ENCODE results near the gene TMSB10. TPM values are rescaled to one million over a fixed set of nuclear protein-coding genes. Genes with fewer than 3 reads are reported as not detected.
A peak's percentile ranks its signal among the peaks of the same experiment; 100 is the strongest.

The TMSB10 gene
- total RNA-seq: 1,000 to 10,000 TPM; 1,969 to 2,001 TPM
- 4,551 TPM for polyA plus RNA-seq (2013, experiment 1 of 2)
- 3,327 TPM for polyA plus RNA-seq (2013, experiment 2 of 2)
- 311 to 1,540 (median 553) reads per million in 172 experiments for total RNA-seq

- Mint-ChIP-seq H3K27ac (peak within 1 kb of the TSS; percentile 93), H3K4me1 (ENCODE audit: low read depth) (peaks cover 76% of the 10 kb centered on the region), H3K27me3 (no peaks in the 10 kb centered on the region), H3K9me3 (peaks cover 18% of the 10 kb centered on the region), H3K36me3 (ENCODE audit: low read depth) (peaks cover 32% of the 10 kb centered on the region), H3K4me3 (peak within 1 kb of the TSS; percentile 98)
- ChIA-PET POLR2A (interaction anchor here (0.6 to 6.1 kb wide), 31 partner anchors 7 to 633 kb away, joined by 3 to 215 read pairs (median 9); partner anchors contain the start of genes KCMF1, MAT2A, TGOLN2 and TRABD2A), CTCF (interaction anchor here (1.0 to 9.2 kb wide), 4 partner anchors 11 to 24 kb away, joined by 3 to 88 read pairs (median 15); partner anchors contain the start of gene TRABD2A)
- peaks cover 0 to 13% of the 10 kb centered on the region in 2 experiments for H3K9me3 ChIP-seq (ENCODE audit: control insufficient read depth in 1 of 2, insufficient read depth in 1 of 2, low read length in 2 of 2)
- H3K27ac ChIP-seq (ENCODE audit: low read depth in 1 of 2, low read length in 2 of 2): peak within 1 kb of the TSS; percentile 57 to 85
- peak within 1 kb of the TSS; percentile 74 for H3K4me3 ChIP-seq (ENCODE audit: low read length)
- H3K4me1 ChIP-seq (ENCODE audit: insufficient read depth, low read length): peaks cover 42% of the 10 kb centered on the region
- peaks cover 12% of the 10 kb centered on the region for H3K36me3 ChIP-seq (ENCODE audit: insufficient read depth, low read length)
- no peaks in the 10 kb centered on the region for H3K27me3 ChIP-seq (ENCODE audit: control insufficient read depth in 1 of 2, insufficient read depth in 2 of 2, low read length in 2 of 2)
- intact Hi-C loops (cut with DNase I, micrococcal nuclease): loop anchor here (1.0 to 2.0 kb wide), 3 partner anchors 17 to 23 kb away; no protein-coding TSS in a partner anchor
- TF ChIP-seq CTCF (IDR thresholded peaks at IDR 0.05): no peak
- DNase-seq (peak; percentile 84 to 95 (median 92)), ATAC-seq (ENCODE audit: poor library complexity) (peak; percentile 70)
Measured at GRCh38 chr2:84905181-84906107, at the start of gene TMSB10. Gene TMSB10 (plus strand): TSS chr2:84905656.

- CTCF ChIA-PET: no interaction called here
- H3K9me3 ChIP-seq (ENCODE audit: control insufficient read depth in 1 of 2, insufficient read depth in 1 of 2, low read length in 2 of 2): peaks cover 9% of the 10 kb centered on the region in 2 experiments
- POLR2A ChIA-PET: interaction anchor here (1.1 to 9.8 kb wide), 3 partner anchors 8 to 51 kb away, joined by 3 to 132 read pairs (median 5); no protein-coding TSS in a partner anchor
- intact Hi-C loops (cut with DNase I, micrococcal nuclease): loop anchor here (1.0 to 5.0 kb wide), 3 partner anchors 9 to 203 kb away; no protein-coding TSS in a partner anchor
- H3K27me3 ChIP-seq (ENCODE audit: control insufficient read depth in 1 of 2, insufficient read depth in 2 of 2, low read length in 2 of 2): no peaks in the 10 kb centered on the region
- Mint-ChIP-seq H3K9me3 (peaks cover 12% of the 10 kb centered on the region), H3K27me3 (no peaks in the 10 kb centered on the region), H3K36me3 (ENCODE audit: low read depth) (peaks cover 91% of the 10 kb centered on the region), H3K4me3 (peak overlapping the region; percentile 76), H3K27ac (peak overlapping the region; percentile 94), H3K4me1 (ENCODE audit: low read depth) (peaks cover 96% of the 10 kb centered on the region)
- H3K4me3 ChIP-seq (ENCODE audit: low read length): peak overlapping the region; percentile 8
- DNase-seq (peak in 7 of 14 experiments; percentile 24 to 61 (median 42)), ATAC-seq (ENCODE audit: poor library complexity) (peak; percentile 65)
- peaks cover 18% of the 10 kb centered on the region for H3K36me3 ChIP-seq (ENCODE audit: insufficient read depth, low read length)
- TF ChIP-seq CTCF (IDR thresholded peaks at IDR 0.05): no peak
- H3K27ac ChIP-seq (ENCODE audit: low read depth in 1 of 2, low read length in 2 of 2): peak overlapping the region; percentile 53 to 69
- H3K4me1 ChIP-seq (ENCODE audit: insufficient read depth, low read length): peaks cover 95% of the 10 kb centered on the region
Measured at GRCh38 chr2:84855731-84856130, 49.7 kb upstream of the TMSB10 start.

- H3K36me3 Mint-ChIP-seq (ENCODE audit: low read depth): peaks cover 91% of the 10 kb centered on the region
- POLR2A ChIA-PET: interaction anchor here (0.6 to 9.8 kb wide), 8 partner anchors 9 to 376 kb away, joined by 3 to 132 read pairs (median 3); no protein-coding TSS in a partner anchor
Measured at GRCh38 chr2:84856787-84857186, 48.7 kb upstream of the TMSB10 start.

More at GRCh38 chr2:84856787-84857186, 48.7 kb upstream of the TMSB10 start:
- Histone ChIP-seq H3K9me3 (ENCODE audit: control insufficient read depth in 1 of 2, insufficient read depth in 1 of 2, low read length in 2 of 2) (peaks cover 9% of the 10 kb centered on the region in 2 experiments), H3K4me1 (ENCODE audit: insufficient read depth, low read length) (peaks cover 95% of the 10 kb centered on the region), H3K4me3 (ENCODE audit: low read length) (no peak overlapping the region), H3K27ac (ENCODE audit: low read depth in 1 of 2, low read length in 2 of 2) (peak overlapping the region; percentile 53 to 69), H3K36me3 (ENCODE audit: insufficient read depth, low read length) (peaks cover 15% of the 10 kb centered on the region), H3K27me3 (ENCODE audit: control insufficient read depth in 1 of 2, insufficient read depth in 2 of 2, low read length in 2 of 2) (no peaks in the 10 kb centered on the region)
- TF ChIP-seq CTCF (IDR thresholded peaks at IDR 0.05): no peak
- peak overlapping the region; percentile 32 for H3K4me3 Mint-ChIP-seq
- H3K27me3 Mint-ChIP-seq: no peaks in the 10 kb centered on the region
- ATAC-seq (ENCODE audit: poor library complexity): peak; percentile 51
- H3K27ac Mint-ChIP-seq: peak overlapping the region; percentile 94
- CTCF ChIA-PET: interaction anchor here (1.2 to 2.7 kb wide), 2 partner anchors 36 to 69 kb away, joined by 3 to 14 read pairs; no protein-coding TSS in a partner anchor
- peaks cover 12% of the 10 kb centered on the region for H3K9me3 Mint-ChIP-seq
- H3K4me1 Mint-ChIP-seq (ENCODE audit: low read depth): peaks cover 96% of the 10 kb centered on the region
- DNase-seq: peak in 5 of 14 experiments; percentile 37 to 65 (median 55)
- intact Hi-C loops (cut with DNase I, micrococcal nuclease): loop anchor here (2.0 to 5.0 kb wide), 2 partner anchors 16 to 204 kb away; no protein-coding TSS in a partner anchor

Measured in CD4-positive, alpha-beta T cell (primary cell).